Stimulated activated CD8-positive, alpha-beta memory T cell treated with anti-CD3 and anti-CD28 coated beads, Interleukin-7, amount 100 ng/mL, for 1 hour (primary cell): ENCODE data around the gene MAP7.
"Not testable (repeated sequence)": the region's sequence is repeated elsewhere in the genome, so short reads cannot be mapped to it uniquely, and the experiment has no call there.

ENCODE experiments used
- DNase-seq, 2 donors: peaks; one replicate each; pipeline ENCODE4 v3.0.0-alpha.2; 2020; ENCODE audit warnings: low read depth in 2 of 2

The MAP7 gene

DNA sequence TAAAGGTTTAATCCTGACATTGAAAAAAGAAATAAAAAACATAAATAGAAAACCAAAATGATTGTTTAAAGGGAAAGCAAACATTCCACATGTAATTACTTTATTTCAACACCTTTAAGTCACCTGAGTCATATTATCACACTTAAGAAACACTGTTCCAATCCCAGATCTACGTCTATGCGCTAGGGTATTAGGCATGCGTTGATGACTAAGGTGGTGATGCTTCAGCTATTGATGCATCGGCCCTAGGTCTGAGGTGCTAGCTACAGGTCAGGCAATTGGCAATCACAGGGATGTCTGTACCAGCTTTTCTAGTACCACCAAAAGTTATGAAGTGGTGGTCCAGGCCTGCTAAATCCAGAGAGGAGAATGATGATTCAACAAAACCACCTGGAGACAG, 162.9 kb downstream of the MAP7 start:
- no peak for DNase-seq

DNA sequence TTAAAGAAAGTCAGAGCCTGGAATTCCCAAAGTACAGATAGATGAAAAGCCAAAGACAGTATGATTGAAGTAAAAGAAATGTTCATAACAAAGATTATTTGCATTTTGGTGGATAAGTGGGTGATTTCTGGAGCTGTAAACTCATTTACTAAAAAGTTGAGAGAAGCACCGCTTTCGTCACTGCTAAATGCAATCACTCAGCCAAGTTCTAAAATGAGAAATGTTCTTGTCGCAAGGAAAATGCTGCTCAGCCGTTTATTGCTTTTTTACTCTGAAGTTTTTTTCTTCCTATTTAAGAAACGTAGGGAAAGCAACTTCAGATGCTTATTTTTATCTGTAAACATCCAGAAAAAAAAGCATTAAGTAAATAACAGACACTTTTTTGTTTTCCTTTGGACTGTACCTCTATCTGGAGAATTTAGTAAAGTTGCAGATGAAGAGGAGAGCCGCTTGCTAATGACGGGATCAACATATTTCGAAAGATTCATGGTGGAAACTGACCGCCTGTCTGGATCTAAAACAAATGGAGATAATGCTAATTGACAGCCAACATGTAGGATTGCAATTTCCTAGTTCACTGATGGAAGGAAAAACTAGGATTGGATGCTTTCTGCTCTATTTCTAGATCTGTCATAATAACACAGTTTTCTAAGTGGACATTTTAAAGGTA, 166.8 kb downstream of the MAP7 start:
- DNase-seq: no peak

DNA sequence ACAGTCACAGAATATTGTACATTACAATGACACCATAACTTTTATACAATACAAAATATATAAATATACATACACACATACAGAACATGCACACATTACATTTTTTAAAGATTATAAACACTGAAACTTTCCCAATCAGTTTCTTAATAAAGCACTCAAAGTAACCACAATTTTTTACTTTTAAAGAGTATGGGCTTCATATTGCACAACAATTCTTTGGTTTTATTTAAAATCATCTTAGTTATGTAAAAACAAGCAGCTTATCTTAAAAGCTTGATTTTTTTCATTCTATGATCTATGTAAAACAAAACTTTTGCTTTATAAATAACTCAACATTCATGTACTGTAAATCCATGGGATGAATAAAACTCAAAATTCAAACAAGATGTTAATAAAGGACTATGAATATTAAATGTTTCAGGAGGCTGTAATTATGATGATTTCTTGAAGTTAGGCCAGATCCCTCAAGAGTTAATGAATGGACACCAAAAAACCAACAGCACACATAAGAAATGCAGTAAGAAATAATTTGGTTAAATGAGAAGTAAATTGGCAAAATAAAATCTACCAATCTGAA, 167.5 kb downstream of the MAP7 start:
- DNase-seq: no peak

DNA sequence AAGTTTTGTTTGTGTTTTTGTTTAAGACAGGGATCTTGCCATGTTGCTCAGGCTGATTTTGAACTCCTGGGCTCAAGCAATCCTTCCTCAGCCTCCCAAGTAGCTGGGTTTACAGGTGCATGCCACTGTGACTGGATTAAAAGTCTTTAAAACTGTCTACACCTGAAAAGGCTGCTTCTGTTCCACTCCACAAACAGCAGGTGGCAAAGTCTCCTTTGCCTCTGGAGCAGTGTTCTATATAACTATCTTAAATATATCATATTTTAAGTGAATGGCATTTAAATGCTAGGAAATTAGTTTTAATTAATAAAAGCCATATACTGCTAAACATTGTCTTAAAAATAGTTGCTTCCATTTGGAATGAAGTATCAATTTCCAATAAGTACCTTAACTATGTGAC, 171.3 kb downstream of the MAP7 start:
- DNase-seq: no peak

DNA sequence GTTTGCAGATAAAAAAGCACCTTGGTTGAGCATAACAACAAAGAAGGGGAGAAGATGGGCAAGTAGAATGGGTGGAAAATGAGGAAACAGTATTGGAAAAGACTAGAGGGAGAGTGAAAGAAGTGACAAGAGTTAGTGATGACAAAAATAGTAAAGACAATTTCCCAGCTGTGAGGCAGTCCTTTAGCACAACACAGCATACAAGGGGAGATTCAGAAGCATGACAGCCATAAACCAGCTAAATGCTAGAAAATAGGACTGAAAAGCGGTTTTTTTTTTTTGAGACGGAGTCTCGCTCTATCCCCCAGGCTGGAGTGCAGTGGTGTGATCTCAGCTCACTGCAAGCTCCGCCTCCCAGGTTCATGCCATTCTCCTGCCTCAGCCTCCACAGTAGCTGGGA, 174.4 kb downstream of the MAP7 start:
- DNase-seq: not testable (repeated sequence)

DNA sequence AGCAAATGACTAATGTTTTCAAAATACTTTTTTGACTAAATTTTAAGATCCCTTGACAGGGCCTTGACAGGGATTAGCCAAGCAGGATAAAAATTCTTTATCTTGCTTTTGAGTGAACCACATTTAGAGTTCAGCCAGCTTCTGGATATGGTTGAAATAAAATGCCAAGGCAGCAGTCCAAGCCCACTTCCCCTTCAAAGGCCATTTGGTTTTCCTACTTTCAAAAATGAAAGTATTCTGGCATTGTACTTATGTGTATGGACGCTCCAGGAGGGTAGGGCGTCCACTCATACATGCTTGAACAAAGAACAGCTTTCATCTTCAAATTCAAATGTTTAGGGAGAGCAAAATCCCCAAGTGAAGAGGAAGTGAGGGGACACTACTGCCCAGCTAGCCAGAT, 178.3 kb downstream of the MAP7 start:
- no peak for DNase-seq

DNA sequence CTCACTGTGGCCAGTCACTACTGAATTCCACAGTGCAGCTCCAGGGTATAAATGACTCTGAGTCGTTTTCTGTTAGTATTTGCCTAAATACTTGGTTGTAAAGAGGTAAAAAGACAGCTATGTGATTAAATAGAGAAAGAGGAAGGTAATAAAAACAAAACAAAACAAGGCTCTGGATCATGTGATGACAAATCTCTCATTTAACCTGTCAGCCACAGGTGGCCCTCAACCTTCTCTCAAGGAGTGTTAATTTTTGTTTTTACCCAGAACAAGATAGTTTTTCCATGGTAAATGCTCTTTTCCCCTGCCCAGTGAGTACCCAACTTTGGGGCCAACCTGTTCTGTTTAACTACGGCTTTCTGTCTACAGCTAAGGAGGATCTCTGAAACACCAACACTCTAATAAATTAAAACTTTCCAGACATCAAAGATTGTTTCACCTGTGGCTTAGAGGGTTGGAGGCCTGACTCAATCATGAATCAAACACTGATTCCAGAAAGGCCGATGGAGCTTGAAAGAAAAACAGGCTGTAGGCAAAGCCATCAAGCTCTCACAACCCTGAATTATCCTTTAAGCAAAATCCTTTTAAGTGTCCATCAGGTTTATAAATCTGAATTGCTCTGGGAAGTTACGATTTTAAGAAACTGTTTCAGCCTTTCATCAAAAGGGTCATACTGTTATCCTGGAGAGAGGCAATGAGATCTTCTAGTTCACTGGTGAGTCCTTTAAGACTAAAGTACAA, 179.1 kb downstream of the MAP7 start:
- DNase-seq: no peak

DNA sequence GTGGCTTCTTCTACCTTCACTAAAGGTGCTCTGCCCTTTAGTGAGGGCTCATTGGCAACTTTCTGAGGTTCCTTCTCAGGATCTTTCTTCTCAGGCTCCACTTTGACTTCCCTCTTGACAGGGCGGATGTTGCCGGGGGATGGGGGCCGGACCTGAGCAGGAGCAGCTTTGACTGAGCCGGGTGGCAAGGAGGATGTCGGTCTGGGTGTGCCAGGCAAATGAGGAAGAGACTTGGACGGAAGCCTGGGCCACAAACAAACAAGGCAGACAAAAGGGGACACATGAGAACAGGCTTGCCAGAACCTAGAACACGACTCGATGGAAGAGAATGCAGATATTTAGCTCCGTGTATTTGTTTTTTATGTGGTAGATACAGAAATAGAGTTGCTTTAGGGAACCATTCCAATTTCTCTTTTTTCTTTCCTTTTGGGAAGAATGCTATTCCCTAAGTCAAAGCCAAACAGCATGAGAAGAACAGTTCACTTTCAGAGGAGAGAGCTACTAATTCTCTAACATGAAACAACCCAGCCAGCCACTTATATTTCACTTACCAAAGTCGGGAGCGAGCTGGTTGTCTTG, 184.4 kb downstream of the MAP7 start:
- DNase-seq: no peak

DNA sequence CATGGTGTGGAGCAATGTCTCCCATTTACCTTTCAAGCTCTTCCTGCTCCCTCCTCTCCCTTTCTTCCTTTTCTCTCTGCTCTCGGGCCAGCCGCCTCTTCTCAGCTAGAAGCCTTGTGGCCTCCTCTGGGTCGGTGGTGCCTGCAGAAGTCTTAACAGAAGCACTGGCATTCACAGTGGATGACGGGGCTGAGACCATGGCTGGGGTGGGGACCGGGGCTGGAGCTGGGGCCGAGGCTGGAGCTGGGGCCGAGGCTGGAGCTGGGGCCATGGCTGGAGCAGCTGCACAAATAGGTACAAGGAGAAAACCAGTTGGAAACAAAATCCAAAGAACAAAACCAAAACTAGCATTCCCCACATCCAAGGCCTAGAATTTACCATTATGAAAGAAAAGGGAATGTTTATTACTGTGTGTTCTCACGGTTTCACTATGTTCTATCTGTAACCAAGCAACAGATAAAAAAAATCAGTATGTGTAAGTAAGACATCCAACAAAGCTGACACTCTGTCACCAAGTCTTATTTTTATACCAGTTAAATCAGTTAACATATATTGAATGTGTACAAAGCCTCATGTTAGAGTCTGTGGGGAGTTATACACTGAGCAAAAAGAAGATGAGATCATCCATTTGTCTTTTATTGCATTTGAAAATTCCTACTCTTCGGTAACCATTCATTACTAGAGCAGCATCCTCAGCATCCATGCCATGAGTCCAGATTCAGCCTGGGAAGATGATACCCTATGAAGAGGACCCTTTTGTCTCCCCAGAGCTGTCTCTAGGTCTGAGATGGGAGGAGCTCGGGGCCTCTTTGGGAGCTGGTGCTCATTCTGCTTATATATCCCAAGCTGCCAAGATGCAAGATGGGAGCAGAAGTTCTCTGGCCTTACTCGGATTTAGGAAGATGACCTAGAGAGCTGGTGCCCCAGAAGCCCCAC, 187.5 kb downstream of the MAP7 start:
- no peak for DNase-seq

DNA sequence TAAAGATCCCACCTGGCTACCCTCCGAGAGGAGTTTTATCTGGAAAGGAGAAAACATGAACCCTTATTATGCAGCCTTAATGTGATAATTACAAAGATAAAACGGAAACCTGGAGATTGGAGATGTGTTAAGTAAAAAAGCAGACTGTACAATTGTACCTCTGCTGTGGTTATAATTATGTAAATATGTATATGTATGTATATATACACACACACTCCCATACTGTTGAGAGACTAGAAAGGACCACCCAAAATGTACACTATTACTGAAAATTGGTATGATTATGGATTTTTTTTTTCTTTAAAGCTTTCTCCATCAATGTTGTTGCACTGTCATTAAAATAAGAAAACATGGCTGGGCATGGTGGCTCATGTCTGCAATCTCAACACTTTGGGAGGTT, 188.4 kb downstream of the MAP7 start:
- no peak for DNase-seq

DNA sequence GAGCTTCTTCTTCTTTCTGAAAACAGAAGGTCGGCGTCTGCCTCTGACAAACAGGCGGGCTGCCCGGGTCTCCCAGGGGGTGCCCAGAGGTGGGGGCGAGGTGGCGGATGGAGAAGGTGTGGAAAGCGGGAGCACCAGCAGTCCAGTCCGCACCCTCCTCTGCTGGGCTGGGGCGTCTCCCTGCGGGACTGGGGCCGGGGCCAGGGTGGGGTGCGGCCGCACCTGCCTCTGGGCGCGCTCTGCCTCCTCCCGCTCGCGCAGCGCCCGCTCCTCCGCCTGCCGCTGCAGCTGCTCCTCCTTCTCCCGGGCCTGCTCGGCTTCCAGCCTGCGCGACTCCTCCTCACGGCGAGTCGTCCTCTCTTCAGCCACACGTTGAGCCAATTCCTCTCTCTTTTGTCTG, 189.4 kb downstream of the MAP7 start:
- DNase-seq: no peak

DNA sequence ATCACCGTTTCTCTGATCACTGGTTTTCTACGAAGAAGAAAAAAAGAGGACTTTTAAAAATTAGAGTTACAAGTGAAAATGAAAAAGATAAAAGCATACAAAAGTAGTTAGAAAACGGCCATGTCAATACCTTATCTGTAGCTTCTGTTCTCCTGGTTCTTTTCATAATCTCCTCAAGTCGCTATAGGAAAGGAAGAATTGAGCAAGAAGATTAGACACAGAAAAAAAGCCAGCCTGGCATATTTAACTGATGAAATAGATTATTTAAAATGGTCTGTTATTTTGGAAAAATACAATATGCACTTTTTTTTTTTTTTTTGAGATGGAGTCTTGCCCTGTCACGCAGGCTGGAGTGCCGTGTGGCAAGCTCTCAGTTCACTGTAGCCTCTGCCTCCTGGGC, 190.4 kb downstream of the MAP7 start:
- no peak for DNase-seq

DNA sequence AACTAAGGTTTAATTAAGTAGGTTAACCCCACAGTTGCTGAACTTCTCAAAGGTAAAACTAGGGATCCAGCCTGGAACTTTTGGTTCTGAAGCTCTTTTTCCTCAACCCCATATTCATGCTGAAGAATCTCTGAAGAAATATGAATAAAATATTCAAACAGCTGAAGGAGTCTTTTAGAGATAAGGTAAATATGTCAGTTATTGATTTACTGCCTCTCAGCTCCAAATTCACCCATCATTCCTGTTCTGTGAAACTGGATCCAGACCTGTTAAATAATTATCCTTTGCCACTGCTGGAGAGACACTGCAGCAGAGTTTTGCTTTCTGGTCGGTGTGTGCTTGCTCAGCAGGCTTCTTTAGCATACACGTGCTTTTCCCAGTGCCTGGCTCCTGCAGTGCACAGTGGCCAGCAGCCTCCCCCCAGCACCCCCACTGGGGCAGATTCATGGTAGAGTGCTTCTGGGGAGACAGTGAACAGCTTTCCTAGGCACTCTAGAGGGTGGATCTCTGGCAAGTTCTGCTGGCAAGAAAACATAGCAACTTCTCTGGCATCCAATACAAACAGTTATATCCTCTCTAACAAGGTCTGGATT, 198.6 kb downstream of the MAP7 start:
- no peak for DNase-seq

DNA sequence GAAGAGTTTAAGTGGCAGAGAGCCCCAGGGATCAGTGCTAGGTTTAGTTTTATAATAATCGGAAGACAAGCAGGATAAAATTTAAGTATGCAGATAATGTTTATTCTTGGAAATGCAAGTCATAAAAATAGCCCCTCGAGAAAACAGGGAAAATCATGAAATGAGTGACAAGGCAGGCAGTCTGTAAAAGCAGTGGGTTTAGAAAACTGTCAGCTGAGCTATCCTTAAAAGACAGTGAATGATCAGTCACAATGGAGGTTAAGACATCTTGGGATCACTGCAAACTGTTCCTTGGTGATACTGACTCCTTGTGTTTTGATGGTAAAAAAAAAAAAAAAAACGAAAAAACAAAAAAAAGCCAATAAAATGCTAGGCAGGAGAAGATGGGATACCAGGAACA, 199.3 kb downstream of the MAP7 start:
- DNase-seq: no peak

DNA sequence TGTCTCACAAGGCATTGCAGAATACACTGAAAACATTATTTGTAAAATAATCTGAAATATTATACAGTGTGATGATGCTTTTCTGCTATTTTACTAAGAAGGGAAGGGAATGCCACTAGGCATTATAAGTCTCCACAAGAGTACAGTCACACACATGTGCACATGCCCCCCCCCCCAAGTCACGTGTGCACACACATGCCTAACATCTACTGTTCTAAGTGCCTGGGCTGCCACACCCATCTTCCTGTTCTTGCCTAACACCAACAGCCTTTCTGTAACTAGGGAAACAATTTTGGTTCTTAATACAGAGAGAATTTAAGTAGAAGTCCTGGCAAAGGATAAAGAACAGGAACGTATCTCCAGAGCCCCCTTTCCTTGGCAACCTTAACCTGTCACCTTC, 202.4 kb downstream of the MAP7 start:
- DNase-seq: no peak

DNA sequence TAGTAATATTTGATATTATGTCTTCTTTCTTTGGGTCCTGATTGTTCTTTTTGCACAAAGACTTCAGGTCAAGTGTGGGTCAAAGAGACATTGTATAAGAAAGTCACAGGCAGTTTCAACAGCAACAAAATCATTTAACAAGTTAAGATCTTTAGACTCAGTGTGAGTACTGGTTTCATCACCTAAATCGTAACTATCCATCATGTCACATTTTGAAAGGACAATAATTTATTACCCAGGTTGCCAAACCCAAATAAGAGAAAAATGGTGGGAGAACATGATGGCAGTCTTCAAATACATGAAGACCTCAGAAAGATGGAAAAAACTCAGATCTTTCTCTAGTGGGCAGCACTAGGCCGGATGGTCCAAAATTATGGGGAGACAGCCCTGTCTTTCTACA, 205.1 kb downstream of the MAP7 start:
- no peak for DNase-seq

DNA sequence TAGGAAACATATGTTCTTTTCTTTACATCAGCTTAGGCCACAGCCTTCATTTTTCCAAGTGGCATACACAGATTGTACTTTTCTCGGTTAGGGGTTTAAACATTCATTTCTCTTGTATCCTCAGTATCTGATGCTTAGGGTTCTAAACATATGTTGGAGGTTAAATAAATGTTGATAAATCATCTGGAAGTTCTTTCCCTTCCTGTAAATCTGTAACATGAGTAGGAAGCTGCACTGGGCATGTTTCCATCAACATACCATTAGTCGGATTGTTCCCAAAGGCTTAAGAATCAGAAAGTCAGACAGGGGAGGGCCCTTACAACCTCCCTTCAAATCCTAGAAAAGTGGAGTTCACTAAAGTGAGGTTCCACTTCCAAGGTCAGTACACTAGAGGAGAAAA, 205.8 kb downstream of the MAP7 start:
- no peak for DNase-seq

DNA sequence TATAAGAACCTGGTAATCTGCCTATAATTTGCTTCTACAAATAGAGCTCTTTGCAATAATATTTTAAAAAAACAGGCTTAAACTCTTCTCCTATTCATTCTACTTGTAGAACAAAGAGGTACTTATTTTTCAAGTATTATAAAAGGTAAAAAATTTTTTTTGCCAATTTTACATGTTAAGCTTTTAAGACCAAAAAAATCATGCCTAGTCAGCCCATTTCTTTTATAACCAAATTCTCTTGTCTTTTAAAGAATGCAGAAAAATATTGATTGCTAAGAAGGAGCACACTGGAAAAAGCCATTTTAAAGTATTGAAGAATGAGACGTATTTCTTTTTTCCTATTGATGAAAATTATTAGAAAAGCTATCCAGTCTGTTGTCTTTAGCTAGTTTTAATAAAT, 206.5 kb downstream of the MAP7 start:
- DNase-seq: no peak

DNA sequence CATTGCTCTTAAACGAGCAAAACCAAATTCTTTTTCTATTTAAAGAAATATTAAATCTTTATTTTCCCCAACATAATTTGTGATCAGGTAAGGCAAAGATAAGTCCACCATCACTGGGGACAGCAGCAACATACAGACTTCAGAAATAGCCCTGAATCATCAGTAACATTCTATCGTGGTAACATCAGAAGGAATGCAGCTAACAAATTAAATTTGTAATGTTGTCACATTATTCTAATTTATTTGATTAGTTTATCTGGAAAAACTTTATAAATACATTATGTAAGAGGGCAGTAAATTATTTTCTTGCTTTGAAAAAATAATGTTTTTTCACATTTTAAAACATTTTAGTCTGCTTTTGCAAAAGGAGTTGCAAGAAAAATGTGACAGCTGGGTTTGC, 206.9 kb downstream of the MAP7 start:
- DNase-seq: no peak

DNA sequence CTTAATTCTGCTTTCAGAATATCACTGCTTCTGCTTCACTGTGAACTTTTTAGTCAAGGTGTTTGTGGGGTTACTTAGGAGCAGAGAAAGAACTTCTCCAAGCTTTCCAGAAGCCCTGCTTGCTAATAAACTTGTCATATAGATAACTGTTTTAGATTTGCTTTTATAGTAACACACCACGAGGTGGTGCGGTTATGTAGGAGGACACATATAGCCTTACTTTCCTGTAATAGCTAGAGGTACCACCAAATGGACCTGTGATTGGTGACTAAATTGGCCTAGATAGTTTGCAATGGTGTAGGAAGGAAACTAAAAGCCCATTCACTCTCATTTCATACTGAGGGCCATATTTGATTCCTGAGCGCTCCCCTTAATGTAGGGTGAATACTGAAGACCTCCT, 208.3 kb downstream of the MAP7 start:
- no peak for DNase-seq

DNA sequence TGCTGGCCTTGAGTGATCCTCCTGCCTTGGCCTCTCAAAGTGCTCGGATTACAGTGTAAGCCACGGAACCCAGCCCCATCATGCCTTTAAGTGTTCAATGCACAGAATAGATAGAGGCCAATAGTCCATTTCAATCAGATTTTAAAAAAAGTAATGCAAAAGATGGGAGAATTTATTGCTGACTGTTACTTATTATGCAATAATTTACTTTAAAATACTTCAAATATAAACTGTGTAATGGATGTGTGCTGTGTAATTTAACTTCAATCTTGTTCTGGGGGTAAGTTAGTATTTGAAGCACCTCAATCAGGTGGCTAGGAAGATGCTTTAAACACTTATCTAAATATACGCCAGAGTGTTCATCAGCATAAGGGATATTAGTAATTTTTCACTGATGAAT, 208.9 kb downstream of the MAP7 start:
- no peak for DNase-seq

DNA sequence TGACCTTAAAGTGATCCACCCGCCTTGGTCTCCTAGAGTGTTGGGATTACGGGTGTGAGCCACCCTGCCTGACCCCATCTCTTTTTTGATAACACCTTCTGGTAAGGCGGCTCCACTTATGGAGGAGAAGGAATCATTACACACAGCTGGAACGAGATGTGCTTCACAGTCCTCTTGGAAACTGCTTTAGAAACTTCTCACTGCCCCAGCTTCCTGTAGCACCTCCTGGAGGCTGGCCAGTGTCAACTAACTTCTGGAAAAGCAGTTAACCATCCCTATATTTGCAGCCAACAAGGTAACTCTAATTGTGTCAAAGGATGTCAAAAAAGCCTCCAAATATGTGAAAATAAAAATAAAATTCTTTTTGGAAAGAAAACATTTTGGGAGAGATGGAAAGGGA, 211.7 kb downstream of the MAP7 start:
- no peak for DNase-seq
